Amygdala (tissue), 56 donors: ENCODE measurements around the gene AGBL4.

Experiments
- DNase-seq, 56 donors: peaks; one replicate each; lab custom pipeline; 2025; lab: John Stamatoyannopoulos, UW

AGBL4 gene

GRCh38 chr1:48676822-48677221 lies 1346.9 kb downstream of the AGBL4 start:
- no peak for DNase-seq

DNA sequence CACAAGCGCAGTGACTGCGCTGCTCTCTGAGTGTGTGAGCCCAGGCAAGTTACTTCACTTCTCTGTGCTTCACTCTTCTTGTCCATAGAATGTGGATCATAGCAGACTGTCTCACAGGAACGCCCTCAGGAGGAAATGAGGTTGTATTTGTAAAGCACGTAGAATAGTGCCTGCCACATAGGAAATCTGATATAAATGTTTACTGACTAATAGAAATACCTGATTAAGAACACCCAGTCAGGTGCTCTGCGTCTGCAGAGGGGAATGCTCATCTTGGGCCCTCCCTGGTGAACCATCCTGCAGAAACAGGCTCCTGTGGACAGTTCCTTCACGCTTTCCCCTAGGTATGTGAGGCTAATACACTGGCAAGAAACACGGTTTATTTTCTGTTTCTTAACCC lies 1347.4 kb downstream of the AGBL4 start:
- DNase-seq, result no peak

DNA sequence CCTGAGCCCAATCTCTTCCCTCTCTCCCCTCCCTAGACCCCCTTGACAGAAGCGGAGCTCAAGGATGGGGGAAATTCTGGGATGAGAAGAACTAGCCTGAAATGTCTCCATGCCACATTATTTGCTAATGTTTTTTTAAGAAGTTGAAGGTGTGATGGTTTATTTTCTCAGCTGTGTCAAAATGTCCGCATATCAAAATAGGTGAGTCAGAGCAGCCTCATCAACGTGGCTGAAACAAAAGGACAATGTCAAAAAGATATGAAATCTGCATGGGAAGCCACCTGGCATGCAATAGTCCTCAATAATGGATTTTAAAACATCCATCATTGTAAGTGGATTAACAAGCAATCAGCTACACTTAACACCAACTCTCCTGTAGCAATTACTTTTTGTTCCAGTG lies 1348.5 kb downstream of the AGBL4 start:
- DNase-seq, result no peak

- DNase-seq, result peak in 2 of 56 donors; percentile 9 to 11
Measured at GRCh38 chr1:48674641-48675040, 1349.1 kb downstream of the AGBL4 start.

DNA sequence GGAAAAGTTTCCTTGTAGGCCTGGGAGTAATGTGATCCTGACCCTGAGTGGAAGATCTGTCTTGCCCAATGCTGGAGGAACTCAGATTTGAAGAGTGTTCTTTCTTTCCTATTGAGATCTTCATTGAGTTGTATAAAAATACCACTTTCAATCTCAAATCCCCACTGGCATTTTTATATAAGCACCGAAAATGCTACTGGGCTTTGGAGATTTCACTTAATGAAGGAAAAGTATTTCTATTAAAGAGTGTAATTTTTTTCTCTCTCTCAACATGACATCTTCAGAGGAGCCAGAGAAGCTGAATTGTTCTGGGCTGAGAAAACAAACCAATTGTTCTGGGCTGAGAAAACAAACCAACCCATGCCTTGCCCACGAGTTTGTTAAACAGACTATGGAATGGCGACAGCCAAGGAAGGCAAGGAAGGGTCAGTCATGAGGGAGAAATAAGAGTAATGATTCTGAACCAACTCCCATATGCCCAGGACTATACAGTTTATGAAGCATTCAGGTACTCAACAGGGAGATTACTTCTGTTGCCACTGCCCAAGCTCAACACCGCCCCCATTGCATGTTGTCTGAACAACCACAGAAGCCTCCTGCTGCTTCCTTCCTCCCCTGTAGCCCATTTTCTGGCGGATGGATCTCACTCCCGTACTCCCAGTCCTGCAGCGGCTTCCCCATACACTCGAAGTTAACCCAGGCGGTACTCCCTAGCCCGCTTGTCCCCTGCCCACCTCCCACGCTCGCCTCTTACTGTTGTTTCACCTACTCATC lies 1350.2 kb downstream of the AGBL4 start:
- DNase-seq, result no peak

- no peak for DNase-seq
Measured at GRCh38 chr1:48671578-48671977, 1352.2 kb downstream of the AGBL4 start.

GRCh38 chr1:48670234-48671020 lies 1353.3 kb downstream of the AGBL4 start:
- DNase-seq, result no peak

DNA sequence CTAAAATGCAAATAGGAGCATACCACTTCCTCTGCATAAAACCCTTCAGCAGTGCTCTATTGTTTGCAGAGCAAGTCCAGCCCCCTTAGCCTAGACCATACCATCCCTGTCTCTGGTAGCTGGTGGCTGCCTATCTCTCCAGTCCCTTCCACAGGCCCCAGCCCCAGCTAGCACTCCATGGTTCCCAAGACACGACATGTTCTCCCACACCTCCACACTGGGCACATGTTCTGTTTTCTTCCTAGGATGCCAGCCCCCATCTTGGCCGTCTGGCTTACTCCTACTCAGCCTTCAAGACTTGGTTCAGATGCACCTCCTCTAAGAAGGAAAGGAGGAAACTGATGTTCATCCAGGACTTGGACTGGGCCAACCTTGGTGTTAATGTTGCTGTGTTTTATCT lies 1355.4 kb downstream of the AGBL4 start:
- peak in 2 of 56 donors; percentile 4 to 9 for DNase-seq

GRCh38 chr1:48667782-48668181 lies 1356.0 kb downstream of the AGBL4 start:
- DNase-seq, result no peak

- DNase-seq, result no peak
Measured at GRCh38 chr1:48665708-48666407, 1357.9 kb downstream of the AGBL4 start.

GRCh38 chr1:48661726-48662463 lies 1361.9 kb downstream of the AGBL4 start:
- DNase-seq, result no peak

GRCh38 chr1:48659801-48660200 lies 1364.0 kb downstream of the AGBL4 start:
- no peak for DNase-seq

GRCh38 chr1:48657413-48657812 lies 1366.3 kb downstream of the AGBL4 start:
- DNase-seq, result no peak

DNA sequence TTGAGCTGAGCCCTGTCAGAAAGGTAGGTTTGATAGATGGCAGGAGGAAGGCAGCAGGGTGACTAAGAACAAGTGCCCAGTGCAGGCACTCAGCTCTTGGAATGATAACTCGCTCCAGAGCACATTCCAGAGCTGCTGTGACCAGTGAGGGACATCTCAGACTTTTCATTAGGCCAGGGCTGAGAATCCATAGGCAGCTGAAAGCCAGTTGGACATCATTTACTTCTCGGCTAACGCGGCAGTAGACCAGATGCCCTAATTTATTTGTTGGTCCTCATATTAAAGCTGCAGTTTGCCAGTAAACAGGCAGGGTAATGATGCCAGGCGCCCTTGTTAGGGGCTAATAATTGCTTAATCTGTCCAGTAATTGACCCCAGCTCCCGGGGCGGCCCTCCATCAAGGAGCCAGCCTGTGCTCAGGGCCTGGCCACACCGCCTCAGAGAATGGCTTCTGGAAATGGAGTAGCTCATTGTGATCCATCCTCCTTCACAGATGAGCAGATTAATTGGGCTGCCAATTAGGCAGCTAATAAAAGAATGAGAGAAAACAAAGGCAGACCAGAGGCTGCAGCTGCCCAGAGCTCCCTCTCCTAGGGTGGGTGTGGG lies 1369.0 kb downstream of the AGBL4 start:
- DNase-seq, result peak in 2 of 56 donors; percentile 9 to 26

DNA sequence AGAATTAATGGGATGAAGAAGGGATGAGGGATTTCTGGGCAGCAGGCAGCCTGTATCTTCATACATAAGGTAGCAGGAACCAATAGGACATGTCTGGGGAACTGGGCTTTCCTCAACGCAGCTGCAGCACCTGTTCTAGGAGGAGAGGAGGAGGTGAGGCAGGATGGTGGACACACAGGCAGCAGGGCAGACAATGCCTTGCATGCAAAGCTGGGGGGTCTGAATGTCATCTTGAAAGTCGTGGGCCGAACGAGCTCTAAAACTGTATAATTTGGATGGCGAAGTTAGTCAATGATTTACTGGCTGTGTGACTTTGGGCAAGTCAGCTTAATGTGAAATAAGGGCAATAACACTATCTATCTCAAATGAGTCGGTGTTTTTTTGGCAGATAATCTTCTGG lies 1371.4 kb downstream of the AGBL4 start:
- DNase-seq, result no peak

GRCh38 chr1:48649880-48650279 lies 1373.9 kb downstream of the AGBL4 start:
- DNase-seq, result no peak

DNA sequence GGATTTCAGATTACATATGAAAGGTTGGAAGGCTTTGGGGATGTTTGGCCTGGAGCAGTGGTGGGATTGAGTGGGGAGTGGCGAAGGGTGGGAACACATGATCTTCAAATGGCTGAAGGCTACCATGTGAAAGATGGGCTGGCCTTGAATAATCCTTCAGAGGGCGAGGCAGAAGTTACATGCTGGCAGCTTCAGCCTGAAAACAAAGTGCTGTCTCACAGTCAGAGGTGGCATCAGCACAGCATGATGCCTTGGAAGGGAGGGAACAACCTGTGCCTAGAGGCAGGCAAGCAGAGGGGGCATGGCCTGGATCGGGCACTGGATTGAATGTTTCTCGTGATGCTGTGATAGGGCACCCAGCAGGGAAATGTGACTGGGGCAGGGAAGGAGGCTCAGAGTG lies 1377.9 kb downstream of the AGBL4 start:
- peak in 2 of 56 donors; percentile 6 to 19 for DNase-seq

- no peak for DNase-seq
Measured at GRCh38 chr1:48644905-48645605, 1378.7 kb downstream of the AGBL4 start.

GRCh38 chr1:48644190-48644900 lies 1379.4 kb downstream of the AGBL4 start:
- DNase-seq, result no peak
